ENCODE measurements around the gene ZBED6.

GRCh38 chr1:203797216-203797615, 1.8 kb downstream of the ZBED6 start:
- TF ChIP-seq CTCF (IDR thresholded peaks at IDR 0.05 in 4 of 5, conservative IDR thresholded peaks at IDR 0.05 in 1 of 5) (no peak), POLR2A (IDR thresholded peaks at IDR 0.05) (peak in 1 of 2 donors; percentile 32)
